HG03095 (cell line): Measurements from ENCODE around the gene PPP6R1.

Experiments
- ATAC-seq: cut with Tn5 transposase; IDR thresholded peaks from one replicate; pipeline ENCODE4 v1.9.1; 2021; ENCODE audit warnings: moderate library complexity; ENCODE audit not compliant: unreplicated experiment

Gene PPP6R1

DNA sequence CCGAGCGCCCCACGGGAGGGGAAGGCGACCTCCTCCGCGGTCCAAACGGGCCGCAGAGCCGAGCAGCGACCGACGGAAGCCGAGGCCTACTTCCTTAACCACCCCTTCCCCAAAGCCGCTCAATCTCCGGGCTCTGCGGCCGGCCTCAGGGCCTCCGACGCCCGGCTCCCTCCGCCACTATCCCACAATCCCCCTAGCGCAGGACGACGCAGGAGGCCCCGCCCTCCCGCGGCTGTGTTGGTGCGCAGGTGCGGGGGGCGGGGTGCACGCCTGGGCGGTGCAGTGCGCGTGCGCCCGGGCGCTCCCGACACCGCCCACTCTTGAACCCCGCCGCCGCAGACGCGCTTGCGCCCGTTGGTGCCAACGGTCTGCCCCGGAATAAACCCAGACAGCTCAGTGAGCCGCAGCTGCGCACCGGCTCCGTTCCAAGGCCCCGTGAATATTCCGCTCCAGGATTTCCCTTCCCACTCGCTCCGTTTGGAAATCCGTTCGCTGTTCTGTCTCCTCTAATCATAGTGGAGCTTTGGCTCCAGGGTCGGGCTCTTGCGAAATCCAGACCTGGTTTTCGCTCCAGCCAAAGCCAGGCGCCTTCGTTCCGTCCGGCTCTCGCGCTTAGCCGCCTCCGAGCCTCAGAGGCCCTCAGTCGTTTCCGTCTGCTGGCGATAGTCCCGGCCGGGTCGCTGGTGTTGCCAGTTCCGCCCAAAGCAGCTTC lies at the start of gene PPP6R1:
PPP6R1 (minus strand) TSS at position 190 of the 712 bp plus-strand sequence. CDS start 11,914 bp downstream, outside the sequence.
- ATAC-seq, result peak; percentile 48

- ATAC-seq, result no peak
Measured at GRCh38 chr19:55308281-55308680, 49.5 kb upstream of the PPP6R1 start.

DNA sequence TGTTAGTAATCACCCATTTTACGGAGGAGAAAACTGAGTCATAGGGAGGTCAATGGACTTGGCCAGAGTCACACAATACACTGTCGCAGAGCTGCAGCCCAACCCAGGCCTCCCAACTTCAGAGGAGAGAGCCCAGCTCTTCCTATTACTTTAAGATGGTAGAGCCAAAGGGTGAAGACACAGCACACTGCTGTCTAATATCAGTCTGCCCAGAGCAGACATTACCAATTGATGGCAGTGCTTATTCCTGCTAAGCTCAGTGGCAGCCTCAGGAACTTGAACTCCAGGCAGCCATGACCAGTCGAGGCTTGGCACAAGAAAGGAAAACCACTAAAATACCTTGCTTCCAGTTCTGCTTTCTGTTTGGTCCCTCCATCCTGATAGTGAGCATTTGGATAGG lies 47.9 kb upstream of the PPP6R1 start:
- no peak for ATAC-seq

GRCh38 chr19:55305983-55306562 lies 47.3 kb upstream of the PPP6R1 start:
- ATAC-seq, result no peak

- no peak for ATAC-seq
Measured at GRCh38 chr19:55305491-55305890, 46.7 kb upstream of the PPP6R1 start.

- no peak for ATAC-seq
Measured at GRCh38 chr19:55304980-55305379, 46.2 kb upstream of the PPP6R1 start.

- no peak for ATAC-seq
Measured at GRCh38 chr19:55304279-55304978, 45.6 kb upstream of the PPP6R1 start.

DNA sequence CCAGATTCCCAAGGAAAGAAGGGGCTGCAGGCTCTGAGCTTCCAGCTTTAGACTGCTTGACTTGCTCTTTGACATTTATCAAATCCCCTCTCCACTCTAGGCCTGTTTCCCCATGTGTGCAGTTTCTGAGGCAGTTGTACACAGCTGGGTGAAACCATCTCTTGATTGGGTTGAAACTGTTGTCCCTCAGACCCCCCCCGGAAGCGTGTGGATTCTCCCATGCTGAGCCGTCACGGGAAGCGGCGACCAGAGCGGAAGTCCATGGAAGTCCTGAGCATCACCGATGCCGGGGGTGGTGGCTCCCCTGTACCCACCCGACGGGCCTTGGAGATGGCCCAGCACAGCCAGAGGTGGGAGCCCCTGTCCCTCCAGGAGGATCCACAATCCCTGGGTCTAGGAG lies 44.7 kb upstream of the PPP6R1 start:
- no peak for ATAC-seq

- no peak for ATAC-seq
Measured at GRCh38 chr19:55302318-55302703, 43.5 kb upstream of the PPP6R1 start.

GRCh38 chr19:55301459-55302317 lies 42.9 kb upstream of the PPP6R1 start:
- ATAC-seq, result peak; percentile 45

DNA sequence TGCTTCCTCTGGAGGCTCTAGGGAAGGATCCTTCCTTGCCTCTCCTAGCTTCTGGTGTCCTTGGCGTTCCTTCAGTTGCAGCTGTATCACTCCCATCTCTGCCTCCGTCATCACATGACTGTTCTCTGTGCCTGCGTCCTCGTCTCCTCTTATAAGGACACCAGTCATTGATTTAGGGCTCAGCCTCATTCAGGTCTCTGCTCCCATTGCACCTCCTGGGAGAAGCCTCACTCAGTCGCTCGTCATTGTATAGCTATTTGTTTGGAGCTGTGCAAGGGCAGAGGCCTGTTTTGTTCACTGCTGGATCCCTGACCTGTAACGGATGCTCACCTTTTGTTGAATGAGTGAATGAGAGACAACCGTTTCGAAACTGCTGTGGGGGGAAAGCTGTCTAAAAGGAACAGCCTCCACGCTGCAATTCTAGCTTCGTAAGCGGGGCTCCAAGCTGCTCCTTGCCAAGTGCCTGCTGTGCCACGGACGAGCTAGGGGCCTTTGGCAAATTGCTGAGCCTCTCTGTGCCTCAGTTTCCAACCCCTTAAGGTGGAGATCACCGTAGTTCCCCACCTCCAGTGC lies 42.2 kb upstream of the PPP6R1 start:
- no peak for ATAC-seq

- ATAC-seq, result no peak
Measured at GRCh38 chr19:55299991-55300390, 41.2 kb upstream of the PPP6R1 start.

GRCh38 chr19:55297267-55297666 lies 38.5 kb upstream of the PPP6R1 start:
- ATAC-seq, result no peak

- no peak for ATAC-seq
Measured at GRCh38 chr19:55289117-55289796, 30.4 kb upstream of the PPP6R1 start.

DNA sequence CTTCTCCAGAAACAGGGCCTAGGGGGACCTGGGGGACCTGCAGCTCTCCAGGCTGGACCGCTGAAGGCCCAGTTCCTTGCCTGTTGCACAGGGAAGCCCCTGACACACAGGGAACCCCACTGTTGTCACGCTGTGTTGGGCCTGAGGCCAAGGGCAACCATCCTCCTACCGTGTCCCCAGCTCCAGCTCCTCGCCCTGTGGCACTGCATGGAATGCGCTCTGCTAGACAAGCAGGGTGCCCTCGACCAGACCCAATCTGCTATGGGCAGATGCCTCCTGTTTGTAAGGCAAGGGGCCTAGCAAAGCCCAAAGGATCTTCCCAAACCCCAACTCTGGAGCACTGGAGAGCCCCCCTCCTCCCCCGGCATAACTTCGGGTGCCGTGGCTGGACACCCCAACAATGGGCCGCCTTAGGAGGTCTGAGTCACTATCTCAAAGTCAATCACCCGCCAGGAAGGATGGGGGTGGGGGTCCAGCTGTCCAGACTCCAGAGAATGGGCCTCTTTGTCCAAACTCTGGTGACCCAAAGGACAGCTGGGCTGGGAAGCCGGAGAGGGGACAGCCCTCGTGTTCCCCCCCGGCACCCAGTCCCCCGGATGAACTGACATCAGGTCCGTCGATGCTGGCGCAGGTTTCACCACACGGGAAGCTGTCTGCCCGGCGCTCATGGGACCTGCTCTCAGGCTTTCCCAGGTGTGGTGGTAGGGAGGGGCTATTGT lies 28.7 kb upstream of the PPP6R1 start:
- no peak for ATAC-seq

DNA sequence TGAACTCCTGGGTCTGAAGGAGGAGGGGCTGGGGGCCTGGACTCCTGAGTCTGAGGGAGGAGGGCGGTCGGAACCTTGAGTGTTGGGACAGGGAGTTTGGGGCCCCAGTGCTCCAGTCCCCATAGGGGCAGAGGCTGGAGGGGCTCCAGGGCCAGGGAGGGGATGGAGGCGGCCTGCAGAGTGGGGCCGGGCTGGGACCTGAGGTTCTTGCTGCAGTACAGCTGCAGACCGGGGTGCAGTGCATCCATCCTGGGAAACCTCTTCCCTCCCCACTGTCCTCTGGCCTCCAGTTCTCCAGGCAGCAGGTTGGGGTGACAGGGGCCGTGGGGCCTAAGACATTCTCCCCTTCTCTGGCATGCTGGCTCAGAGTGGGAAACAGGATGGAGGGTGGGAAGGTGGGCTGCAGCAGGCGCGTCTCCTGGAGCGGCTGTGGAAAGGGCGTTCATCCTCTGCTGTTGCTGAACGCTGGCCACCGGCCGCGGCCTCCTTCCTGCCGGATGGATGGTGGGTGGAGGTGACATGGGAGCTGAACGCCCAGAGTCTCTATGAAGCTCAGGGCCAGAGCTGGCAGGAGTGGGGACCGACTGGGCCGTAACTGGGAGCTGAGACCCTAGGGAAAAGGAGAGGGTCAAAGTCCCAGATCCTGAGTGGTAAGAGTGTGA lies 26.5 kb upstream of the PPP6R1 start:
- no peak for ATAC-seq

GRCh38 chr19:55284405-55285058 lies 25.7 kb upstream of the PPP6R1 start:
- no peak for ATAC-seq

DNA sequence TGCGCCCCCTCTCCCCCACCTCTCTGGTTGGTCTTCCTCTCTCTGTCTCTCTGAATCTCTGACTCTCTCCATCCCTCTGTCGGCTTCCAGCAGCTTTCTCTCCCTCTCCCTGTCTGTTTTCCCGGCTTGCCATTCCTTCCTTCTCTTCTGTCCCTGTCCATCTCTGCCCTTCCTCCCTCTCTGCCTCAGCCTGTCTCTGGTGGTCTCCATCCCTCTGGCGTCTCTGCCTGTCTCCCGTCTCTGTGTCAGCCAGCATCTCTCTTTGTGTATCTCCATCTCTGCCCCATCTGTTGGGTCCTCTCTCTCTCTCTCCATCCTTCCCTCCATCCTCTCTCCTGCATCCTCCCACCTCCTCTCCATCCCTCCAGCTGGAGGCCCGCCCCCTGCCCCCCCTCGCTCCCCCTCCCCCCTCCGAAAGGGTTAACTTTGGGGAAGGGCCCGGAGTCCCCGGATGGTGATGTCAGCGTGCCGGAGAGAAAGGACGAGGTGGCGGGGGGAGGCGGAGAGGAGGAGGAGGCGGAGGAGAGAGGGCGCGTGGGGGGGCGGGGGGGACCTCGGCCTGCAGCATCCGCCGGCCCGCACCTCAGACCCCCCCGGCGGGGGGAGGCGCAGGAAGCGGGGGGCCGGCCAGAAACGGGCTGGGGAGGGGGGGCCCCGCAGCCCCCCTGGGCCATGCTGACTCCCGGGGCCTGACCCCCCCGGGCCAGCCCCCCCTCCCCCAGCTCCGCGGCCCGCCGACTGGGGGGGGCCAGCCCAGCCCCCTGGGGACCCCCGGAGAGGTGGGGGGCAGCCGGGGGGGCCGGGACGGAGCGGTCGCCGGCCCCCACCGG lies 24.9 kb upstream of the PPP6R1 start, which contains the start of gene BRSK1:
BRSK1 (plus strand) TSS at position 450 of the 830 bp plus-strand sequence. CDS start 446 bp downstream, outside the sequence.
- no peak for ATAC-seq
